Middle frontal gyrus (tissue), 1 donor: Measurements from ENCODE around the gene TSGA10IP.

Experiments used
- DNase-seq: peaks from one replicate; pipeline ENCODE4 v3.0.0-alpha.2; 2015; ENCODE audit warnings: low spot score; ENCODE audit errors: extremely low spot score

Gene TSGA10IP

DNA sequence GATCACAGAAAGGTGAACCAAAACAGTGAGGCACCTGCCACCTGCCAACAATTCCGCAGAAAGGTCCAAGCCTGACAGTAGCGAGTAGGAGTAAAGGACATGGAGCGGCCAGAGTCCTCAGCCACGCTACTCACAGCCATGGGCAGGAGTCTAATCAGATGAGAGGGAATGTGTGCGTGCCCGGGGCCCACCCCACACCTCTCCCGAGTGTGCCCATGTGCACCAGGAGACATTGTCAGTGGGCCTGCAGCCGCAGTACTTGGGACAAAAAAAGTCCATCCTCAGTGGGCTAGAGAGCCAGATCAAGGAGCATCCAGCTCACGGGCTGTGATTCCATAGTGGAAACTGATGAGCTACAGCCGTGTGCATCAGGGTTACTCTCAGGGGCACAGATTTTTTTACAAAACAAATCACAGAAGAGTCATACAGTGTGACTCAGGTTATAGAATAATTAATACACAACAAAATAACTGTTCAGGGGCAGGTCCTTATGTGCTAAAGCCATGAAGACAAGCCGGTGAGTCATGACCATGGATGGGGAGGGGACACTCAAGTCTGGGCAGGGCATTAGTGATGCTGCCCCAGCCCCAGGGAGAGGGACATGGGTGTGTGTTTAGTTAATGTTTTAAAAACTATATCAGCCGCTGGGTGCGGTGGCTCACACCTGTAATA lies 28.3 kb downstream of the TSGA10IP start:
- DNase-seq, result no peak

DNA sequence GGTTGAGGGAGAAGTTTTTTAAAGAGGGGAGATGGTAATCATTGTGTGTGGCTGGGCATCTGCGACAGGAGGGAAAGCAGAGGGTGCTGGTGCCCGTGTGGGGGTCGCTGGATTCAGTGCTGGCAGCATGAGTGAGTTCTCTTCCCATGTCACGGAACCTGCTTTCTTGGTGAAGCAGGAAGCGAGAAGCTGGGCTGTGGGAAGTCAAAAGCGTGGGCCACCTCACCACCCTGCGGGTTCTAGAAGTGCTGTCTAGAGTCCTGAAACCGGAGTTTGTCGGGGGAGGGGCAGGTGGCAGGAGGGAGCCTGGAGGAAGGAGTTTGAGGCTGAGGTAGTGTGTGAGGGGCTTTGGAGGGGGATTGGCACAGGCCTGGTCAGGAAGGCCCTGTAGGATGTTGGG lies 30.5 kb downstream of the TSGA10IP start:
- DNase-seq, result no peak

DNA sequence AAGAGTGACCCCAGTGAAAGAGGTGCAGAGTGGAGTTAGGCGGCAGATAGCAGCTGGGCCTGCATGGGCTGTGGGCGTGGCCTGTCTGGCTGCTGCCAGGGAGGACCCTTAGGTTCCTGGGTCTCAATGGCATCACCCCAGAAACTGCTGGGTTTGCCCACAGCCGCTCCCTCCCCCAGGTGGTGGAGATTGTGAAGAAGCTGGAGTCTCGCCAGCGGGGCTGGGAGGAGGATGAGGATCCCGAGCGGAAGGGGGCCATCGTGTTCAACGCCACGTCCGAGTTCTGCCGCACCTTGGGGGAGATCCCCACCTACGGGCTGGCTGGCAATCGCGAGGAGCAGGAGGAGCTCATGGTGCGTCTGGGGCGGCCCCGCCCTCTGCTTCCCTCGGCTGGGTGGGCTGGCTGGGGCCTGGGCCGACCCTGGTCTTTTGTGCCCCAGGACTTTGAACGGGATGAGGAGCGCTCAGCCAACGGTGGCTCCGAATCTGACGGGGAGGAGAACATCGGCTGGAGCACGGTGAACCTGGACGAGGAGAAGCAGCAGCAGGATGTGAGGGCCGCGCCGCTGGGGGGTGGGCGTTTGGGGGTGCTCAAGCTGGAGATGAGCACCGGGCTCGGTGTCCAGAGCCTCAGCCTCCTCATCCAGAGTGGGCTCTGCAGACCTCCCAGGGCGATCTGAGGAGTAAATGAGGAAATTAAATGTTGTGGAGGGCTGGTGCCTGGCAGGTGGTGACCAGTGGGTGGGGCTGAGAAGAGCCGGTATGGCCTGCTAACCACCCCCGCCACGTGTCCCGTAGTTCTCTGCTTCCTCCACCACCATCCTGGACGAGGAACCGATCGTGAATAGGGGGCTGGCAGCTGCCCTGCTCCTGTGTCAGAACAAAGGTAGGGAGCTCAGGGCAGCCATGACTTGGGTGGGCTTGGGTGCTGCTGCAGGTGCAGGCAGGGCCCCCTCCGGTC lies 31.2 kb downstream of the TSGA10IP start:
- no peak for DNase-seq

DNA sequence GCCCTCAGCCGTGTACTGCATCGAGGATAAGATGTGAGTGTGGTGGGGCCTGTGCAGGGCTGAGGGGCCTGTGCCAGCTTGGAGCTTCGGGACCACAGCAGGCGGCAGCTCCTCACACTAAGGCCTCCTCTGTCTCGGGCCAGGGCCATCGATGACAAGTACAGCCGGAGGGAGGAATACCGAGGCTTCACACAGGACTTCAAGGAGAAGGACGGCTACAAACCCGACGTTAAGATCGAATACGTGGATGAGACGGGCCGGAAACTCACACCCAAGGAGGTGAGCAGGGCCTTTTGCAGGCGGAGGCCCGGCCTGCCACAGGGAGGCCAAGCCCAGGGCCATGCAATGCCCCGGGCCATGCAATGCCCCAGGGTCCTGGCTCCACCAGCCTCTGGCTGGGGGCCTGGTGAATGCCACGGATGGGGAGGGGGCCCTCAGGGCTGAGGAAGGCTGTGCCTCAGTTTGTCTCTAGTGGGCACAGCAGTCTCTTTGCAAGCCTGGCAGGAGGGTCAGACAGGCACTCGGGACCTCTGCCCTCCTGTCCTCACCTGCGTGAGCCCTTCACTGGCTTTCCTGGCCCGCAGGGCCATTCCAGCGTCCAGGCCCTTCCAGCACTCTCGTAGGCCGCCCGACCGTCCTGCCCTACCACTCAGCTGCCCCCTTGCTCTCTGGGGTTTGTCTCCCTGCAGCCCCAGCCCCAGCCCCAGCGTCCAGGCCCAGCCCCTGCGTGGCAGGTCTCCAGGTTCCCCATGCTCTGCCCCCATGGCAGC lies 32.5 kb downstream of the TSGA10IP start:
- DNase-seq, result no peak

DNA sequence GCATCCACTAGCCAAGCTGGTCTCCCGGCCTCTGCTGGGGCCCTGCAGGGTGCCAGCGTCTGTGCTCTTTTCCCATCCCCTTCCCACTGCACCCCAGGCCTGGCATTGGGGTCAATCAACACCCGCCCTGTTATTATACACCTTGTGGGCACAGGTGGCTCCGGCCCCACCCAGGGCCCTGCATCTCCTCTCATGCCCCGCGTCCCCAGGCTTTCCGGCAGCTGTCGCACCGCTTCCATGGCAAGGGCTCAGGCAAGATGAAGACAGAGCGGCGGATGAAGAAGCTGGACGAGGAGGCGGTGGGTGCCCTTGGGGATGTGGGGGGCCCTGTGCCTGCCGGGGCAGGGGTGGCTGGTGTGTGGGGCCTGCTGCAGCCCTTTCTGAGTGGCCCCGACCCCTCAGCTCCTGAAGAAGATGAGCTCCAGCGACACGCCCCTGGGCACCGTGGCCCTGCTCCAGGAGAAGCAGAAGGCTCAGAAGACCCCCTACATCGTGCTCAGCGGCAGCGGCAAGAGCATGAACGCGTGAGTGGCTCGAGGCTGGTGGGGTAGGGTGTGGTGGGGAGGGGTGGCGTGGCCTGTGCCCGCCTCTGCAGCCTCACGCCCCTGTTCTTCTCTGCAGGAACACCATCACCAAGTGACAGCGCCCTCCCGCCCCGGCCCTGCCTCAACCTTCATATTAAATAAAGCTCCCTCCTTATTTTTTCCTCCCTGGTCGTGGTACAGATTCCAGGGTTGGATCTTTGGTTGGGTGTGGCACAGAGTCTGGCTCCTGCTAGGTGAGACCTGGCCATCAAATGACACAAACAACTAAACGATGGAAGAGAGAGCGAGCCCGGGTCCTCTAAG lies 33.3 kb downstream of the TSGA10IP start:
- no peak for DNase-seq

DNA sequence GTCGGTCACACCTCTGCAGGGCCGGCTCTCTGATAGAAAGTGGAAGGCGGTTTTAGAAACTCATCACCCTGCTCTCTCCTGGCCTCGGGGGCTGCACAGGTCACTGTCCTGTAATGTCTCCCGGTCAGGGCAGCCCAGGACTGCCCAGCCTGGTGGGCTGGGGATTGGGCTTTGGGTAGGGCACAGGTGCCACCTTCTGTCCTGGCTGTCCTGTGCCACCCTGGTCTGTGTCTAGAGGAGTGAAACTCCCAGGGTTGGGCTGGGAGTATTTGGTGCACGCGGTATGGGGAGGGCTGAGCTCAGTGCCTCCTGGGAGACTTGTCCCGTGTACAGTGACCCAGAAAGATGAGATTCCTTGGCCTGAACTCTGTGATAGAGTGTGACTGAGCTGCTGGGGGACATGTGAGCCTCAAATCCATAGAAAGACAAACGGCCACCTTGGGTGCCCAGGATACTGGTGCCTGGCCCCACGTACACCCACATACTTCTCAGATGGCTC lies 34.0 kb downstream of the TSGA10IP start:
- no peak for DNase-seq

DNA sequence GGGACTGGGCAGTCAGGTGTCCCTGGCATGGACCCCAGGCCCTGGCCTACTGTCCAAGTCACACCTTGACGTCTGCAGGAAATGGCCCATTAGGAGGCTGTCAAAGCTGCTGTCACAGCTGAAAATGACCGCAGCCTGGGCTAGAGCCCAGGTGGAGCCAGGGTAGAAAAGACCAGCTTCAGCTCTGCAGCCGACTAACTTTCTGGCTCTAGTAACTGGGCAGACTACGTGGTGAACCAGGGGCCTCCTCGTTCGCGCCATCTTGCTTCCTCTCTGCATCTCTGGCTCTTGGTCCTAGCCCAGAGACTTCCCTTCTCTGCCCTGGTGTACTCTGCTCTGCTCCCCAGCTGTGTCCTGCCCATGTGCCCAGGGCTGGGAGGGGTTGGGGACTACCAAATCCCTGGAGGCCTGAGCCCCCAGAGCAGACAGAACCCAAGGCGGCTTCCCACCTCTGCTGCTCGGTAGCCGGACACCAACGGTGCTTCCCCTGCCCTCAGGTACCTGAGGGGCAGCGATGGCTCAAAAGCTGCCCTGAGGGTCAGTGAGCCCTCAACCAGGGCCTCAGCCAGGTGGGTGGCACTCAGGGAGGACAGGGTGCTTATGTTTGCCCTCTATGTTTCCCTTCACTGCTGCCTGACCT lies 35.9 kb downstream of the TSGA10IP start:
- no peak for DNase-seq

DNA sequence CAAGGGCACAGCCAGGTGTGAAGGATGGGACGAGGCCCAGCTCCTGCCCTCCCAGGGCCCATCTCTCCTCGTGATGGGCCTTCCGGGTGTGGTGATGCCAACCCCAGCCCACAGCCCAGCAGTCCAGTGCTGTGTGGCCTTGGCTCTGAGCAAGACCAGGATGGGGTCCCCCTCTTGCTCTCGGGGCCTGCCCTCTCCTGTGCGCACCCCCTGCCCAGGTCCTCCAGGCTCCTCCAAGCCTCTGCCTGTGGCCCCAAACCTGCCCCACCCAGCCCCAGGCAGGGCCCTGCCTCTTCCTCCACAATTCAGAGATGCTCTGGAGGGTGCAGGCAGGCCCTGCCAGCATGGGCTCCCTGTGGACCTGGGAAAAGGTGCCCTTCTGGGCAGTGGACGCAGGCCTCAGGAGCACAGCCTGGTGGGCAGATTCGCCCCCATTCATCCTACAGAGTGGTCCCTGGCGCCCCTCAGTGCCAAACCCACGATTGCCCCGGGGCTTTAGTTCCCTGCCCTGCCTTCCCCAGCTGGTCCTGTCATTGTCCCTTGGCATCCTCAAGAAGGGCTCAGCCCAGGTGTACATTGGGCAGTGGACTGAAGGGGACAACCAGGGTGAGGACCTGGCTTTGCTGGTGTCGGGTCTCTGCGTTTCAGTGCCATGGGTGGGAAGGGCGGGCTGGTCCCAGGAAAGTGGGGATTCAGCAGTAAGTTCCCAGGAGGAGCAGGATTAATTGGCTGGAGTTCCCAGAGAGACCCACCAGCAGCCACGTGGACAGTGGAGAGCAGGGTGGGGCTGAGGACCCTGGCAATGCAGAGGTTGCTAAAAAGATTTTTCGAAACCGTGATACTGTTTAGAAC lies 36.9 kb downstream of the TSGA10IP start:
- DNase-seq, result no peak

DNA sequence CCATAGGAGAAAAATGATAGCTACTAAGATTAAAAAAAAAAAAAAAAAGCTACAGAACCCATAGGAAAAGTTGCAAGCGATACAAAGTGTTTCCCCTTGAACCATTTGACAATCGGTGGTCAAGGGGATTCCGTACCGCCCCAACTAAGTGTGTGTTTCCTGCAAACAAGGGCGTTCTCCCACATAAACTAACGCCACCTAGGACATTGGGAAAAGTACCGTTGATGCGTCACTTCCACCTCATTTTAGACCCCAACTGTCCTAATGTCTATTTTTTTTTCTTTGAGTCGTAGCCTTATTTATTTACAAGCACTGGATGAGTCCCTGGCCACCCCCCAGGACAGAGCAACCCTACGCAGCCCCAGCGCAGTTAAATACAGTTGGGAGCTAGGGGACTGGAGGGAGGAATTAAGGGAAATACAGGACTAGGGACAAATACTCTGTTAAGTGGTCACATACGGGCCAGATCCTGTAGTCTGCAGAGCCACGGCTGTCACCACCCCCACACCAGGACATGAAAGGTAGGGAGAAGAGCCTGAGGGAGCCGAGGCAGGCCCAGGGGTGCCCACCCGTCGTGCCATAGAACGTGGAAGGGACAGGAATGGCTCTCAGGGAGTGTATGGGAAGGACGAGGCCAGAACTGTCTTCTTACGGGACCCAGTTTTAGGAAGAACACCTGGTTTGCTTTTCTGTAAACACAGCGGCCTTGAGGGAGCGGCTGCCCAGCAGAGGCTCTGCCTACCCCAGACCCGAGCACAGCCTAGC lies 37.7 kb downstream of the TSGA10IP start:
- no peak for DNase-seq

DNA sequence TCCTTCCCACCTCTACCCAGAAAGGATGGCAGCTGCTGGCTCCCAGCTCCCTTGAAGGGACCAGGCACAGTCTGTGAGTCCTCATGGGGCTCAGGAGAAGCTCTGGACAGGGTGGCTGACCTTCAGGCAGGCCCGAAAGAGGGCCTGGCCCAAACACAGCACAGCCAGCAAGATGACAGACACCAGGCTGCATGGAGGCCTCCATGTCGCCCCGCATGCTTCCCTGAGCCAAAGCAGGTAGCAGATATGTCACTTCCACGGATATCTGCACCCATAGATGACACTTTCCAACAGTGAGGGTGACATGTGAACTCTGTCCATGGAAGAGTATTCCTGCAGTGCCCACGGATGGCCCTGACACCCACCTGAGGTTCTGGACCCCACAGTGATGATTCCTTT lies 38.3 kb downstream of the TSGA10IP start:
- no peak for DNase-seq

DNA sequence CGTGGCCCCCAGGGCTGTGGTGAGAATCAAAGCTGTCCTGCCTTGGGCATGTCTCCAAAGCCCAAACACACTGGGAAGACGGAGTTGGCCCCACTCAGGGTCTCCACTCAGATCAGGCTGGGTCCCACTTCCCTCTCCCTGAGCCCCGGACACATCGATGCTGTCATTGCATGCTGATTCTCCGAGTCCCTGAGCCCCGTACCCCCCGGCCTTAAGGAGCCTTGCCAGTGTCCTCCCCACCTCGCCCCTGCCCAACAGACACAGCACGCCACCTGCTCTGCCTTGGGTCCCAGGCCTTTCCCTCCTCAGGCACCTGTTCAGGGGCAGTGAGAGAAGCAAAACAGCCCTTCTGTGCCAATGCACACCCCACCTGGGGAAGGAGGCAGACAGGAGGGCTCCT lies 42.1 kb downstream of the TSGA10IP start:
- DNase-seq, result no peak

DNA sequence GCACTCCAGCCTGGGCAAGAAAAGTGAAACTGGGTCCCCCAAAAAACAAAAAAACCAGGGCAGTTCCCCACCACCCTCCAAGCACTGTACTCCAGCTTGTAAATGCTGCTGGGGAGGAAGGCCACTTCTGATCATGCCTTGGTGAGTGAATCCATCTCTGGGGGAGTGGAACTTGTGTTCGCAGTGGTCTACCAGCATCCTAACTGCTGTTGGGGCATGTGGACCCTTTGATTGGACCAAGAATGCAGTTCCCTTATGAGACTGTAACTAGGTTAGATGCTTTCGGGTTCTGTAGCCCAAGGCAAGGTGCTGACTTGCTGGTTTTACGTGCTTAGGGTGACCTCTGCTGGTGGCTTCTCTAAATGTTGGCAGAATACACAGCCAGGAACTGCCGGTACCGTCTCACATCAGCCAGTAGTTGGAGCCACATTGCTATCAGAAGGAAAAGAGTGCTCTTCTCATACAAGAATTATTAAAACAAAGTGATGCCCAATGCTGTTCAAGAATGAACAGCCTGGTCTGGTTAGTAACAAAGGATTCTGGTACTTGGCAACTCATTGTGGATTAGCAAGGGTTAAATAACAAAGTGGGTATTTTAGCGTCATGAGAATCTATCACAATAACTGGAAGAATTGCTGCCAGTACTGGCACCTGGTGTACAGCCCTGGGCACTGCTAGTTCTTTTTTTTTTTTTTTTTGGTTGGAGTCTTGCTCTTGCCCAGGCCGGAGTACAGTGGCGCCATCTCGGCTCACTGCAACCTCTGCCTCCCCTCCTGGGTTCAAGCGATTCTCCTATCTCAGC lies 43.7 kb downstream of the TSGA10IP start:
- peak; percentile 85 for DNase-seq

DNA sequence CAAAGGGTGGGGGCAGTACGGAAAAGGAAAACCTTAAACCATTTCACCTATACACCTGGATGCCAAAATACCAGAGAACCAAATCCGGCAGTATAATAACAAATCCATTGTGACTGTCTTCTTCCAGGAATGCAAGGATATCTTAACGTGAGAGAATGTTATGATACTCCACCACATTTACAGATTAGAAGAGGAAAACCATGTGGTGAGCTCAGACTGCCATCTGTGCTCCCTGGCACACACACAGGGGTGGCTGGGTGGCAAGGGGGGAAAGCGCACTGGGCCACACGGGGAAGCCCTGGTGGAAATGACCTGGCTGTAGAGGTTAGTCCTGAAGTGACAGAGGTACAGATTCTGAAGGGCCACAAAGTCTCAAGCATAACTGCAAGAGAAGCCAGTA lies 46.8 kb downstream of the TSGA10IP start:
- no peak for DNase-seq

DNA sequence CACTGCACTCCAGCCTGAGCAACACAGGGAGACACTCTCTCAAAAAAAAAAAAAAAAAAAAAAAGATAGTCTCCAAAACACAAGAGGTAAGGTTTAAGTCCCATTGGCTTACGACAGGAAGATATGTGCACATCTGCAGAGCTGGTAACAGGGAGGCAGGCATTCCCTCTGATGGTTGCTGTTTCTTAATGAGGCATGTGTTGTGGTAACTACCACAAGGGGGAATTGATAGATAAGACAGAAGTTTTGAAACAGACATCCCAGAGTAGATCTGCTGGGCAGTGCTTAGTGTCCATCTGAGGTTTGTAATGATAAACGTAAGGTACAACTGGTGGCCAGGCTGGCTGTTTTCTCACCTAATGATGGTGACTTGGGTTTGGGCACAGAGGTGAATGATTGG lies 52.0 kb downstream of the TSGA10IP start:
- DNase-seq, result no peak

DNA sequence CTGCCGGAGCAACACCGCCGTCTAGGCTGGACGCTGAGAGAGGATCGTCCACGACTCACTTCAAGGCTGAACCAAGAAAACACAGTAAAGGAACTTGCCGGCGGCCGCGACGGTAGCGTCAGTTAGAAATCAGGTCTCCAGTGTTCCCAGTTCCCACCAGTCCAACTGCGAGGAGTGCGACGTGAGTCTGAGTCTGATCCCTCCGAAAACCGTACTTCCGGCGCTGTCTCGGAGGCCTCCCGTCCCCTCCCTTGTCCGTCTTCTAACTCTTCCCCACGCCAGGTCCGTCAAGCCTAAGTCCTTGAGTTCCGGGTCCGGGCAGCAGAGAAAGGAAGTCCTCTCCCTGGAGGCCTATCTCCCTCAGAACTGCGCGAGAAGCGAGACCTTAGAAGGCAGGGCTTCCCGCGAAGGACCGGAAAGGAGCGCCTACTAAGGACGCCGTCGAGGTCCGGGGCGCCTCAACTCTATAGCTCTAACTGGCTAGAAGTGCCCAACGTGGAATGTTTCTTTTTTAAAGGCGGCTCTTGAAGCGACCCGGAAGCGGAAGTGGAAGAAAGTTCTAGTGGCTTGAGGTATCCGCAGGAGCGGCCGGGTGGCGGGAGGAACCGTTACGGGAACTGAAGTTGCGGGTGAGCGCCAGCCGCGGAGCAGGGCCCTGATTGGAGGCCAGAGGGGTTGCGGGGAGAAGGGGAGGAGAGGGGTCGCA lies 56.8 kb downstream of the TSGA10IP start, which contains the start of the genes BANF1 and EIF1AD:
Gene BANF1 (plus strand): TSS at position 562 of the 706 bp plus-strand sequence. CDS start 748 bp downstream, outside the sequence.
Gene EIF1AD (minus strand): TSS at position 216 of the 706 bp plus-strand sequence. CDS start 1,768 bp downstream, outside the sequence.
- peak; percentile 90 for DNase-seq

DNA sequence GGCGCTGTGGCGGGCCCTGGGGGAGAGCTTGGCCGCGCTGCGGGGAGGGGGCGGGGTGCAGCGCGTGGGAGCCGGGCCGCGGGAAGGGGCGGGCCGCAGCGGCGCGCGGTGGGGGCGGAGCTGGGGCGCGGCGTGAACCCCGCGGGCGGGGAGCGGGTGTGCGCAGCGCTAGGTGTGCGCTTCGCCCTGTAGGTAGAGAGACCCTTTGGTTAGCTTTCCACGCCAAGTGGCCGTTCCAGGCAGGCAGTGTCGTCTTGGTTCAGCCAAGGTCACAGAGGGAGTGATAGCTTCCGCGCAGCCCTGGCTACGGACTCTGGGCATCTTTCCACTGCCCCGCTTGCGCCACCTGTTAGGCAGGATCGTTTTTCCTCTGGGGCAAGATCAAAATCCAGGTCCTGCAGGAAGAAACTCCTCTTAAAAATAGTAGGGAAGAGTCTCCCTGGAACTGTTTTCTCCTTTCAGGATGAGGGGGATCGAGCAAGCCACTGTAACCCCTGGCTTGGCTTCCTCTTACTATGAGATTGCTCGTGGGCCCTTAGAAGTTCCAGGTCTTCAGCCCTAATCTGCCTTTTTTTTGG lies 57.5 kb downstream of the TSGA10IP start:
- DNase-seq, result no peak
